Osteoblast (primary cell): Measurements from ENCODE around the gene GDA. TPM values are rescaled to one million over a fixed set of nuclear protein-coding genes. Genes with fewer than 3 reads are reported as not detected.

Experiments used
- DNase-seq: peaks from one replicate; pipeline ENCODE4 v3.0.0; 2011; ENCODE audit warnings: low spot score, mixed read lengths; ENCODE audit not compliant: insufficient read length; ENCODE audit errors: missing footprints
- H2AFZ ChIP-seq: 2 replicates; pipeline ENCODE4 v1.6.0; 2011; ENCODE audit warnings: mild to moderate bottlenecking, low read length
- H3K27ac ChIP-seq: 2 replicates; pipeline ENCODE4 v1.5.1; 2011; ENCODE audit warnings: mild to moderate bottlenecking, low read depth, low read length, moderate library complexity
- H3K27me3 ChIP-seq: 2 replicates; pipeline ENCODE4 v1.6.0; 2012; ENCODE audit warnings: mild to moderate bottlenecking, control low read depth, inconsistent platforms, low read length, moderate library complexity; ENCODE audit not compliant: insufficient read depth
- H3K36me3 ChIP-seq: 2 replicates; pipeline ENCODE4 v1.5.1; 2011; ENCODE audit warnings: mild to moderate bottlenecking, low read length, control low read depth, moderate library complexity; ENCODE audit not compliant: insufficient read depth
- H3K4me1 ChIP-seq: 2 replicates; pipeline ENCODE4 v1.5.1; 2011; ENCODE audit warnings: mild to moderate bottlenecking, low read length, control low read depth, moderate library complexity; ENCODE audit not compliant: insufficient read depth
- H3K4me2 ChIP-seq: 2 replicates; pipeline ENCODE4 v1.6.0; 2011; ENCODE audit warnings: mild to moderate bottlenecking, low read length; ENCODE audit not compliant: insufficient read depth
- H3K4me3 ChIP-seq: fragments of 200-600 bp; sonication (generic); 3 replicates; pipeline ENCODE4 v1.5.1; 2012; ENCODE audit warnings: mild to moderate bottlenecking, low read length, inconsistent platforms; ENCODE audit not compliant: insufficient read depth
- H3K79me2 ChIP-seq: 2 replicates; pipeline ENCODE4 v1.6.0; 2012; ENCODE audit warnings: mild to moderate bottlenecking, low read length, control low read depth, inconsistent platforms; ENCODE audit not compliant: insufficient read depth
- H3K9me3 ChIP-seq: 2 replicates; pipeline ENCODE4 v1.5.1; 2011; ENCODE audit warnings: low read depth, low read length, control low read depth
- H4K20me1 ChIP-seq: 2 replicates; pipeline ENCODE4 v1.6.0; 2012; ENCODE audit warnings: mild to moderate bottlenecking, low read length, control low read depth; ENCODE audit not compliant: insufficient read depth
- total RNA-seq: library from RNA; depleted of rRNA; stranded (reverse); fragments of >200 nt; gene quantifications from 2 replicates; pipeline ENCODE4 v1.2.3, GENCODE V29; 2012
- TF ChIP-seq, protein P1 (sequence below): IDR thresholded peaks from 2 replicates; pipeline ENCODE4 v1.5.1; 2011; ENCODE audit warnings: mild to moderate bottlenecking, low read depth, low read length, moderate library complexity; ENCODE audit errors: extremely low read depth

The GDA gene
- not detected in 2 replicates for total RNA-seq

DNA sequence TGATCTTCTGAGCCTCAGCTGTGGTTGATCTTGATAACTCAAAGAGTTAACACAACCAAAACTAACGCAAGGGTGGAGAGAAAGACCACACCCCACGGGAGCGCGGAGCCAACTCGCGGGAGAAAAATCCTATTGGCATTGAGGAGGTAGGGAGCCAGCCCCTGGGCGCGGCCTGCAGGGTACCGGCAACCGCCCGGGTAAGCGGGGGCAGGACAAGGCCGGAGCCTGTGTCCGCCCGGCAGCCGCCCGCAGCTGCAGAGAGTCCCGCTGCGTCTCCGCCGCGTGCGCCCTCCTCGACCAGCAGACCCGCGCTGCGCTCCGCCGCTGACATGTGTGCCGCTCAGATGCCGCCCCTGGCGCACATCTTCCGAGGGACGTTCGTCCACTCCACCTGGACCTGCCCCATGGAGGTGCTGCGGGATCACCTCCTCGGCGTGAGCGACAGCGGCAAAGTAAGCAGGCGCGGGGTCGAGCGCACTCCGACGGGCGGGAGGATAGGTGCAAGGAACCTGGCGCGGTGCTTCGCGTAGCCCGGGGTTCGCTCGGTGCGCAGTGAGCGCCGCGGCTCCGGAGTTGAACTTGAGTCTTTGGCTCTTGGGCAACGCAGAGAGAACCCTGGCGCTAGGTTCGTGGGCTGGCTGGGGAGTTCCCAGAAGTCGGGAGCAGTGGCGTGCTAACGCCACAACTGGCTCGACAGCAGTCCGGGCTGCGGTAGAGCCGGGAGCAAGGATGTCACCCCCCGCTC, at the start of gene GDA:
TSS of gene GDA (plus strand) at position 210 of the 745 bp plus-strand sequence. CDS start at position 330, 120 bp downstream.
- H3K27me3 ChIP-seq, result peaks cover 12% of the 10 kb centered on the region
- H3K4me3 ChIP-seq, result no peak within 1 kb of the TSS
- H3K4me1 ChIP-seq, result no peaks in the 10 kb centered on the region
- H3K79me2 ChIP-seq, result no peaks in the 10 kb centered on the region
- H3K27ac ChIP-seq, result no peak within 1 kb of the TSS
- H3K36me3 ChIP-seq, result no peaks in the 10 kb centered on the region
- TF ChIP-seq, protein P1, sequence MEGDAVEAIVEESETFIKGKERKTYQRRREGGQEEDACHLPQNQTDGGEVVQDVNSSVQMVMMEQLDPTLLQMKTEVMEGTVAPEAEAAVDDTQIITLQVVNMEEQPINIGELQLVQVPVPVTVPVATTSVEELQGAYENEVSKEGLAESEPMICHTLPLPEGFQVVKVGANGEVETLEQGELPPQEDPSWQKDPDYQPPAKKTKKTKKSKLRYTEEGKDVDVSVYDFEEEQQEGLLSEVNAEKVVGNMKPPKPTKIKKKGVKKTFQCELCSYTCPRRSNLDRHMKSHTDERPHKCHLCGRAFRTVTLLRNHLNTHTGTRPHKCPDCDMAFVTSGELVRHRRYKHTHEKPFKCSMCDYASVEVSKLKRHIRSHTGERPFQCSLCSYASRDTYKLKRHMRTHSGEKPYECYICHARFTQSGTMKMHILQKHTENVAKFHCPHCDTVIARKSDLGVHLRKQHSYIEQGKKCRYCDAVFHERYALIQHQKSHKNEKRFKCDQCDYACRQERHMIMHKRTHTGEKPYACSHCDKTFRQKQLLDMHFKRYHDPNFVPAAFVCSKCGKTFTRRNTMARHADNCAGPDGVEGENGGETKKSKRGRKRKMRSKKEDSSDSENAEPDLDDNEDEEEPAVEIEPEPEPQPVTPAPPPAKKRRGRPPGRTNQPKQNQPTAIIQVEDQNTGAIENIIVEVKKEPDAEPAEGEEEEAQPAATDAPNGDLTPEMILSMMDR, result no peak
- H3K9me3 ChIP-seq, result no peaks in the 10 kb centered on the region
- H2AFZ ChIP-seq, result no peak within 1 kb of the TSS
- no peak within 1 kb of the TSS for H3K4me2 ChIP-seq
- DNase-seq, result no peak
- H4K20me1 ChIP-seq, result no peaks in the 10 kb centered on the region

DNA sequence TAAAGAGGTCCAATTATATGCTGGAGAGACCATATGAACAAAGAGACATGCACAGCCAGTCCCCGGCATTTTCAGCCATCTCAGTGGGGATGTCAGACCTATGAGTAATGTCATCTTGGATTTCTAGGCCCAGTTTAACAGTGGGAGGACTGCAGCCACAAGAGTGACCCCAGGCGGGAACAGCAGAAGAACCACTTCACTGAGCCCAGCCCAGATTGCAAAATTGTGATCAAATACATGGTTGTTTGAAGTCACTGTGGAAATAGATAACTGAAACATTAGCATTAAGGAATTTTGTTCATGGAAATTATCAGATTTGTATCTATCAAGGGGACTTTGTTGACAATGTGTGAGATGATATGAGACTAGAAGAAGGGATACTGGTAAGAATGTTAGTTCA, 46.7 kb upstream of the GDA start:
- Histone ChIP-seq H3K4me1 (no peaks in the 10 kb centered on the region), H3K9me3 (no peaks in the 10 kb centered on the region), H3K79me2 (no peaks in the 10 kb centered on the region), H3K27me3 (no peaks in the 10 kb centered on the region), H3K36me3 (no peaks in the 10 kb centered on the region), H4K20me1 (no peaks in the 10 kb centered on the region), H3K27ac (no peak overlapping the region), H3K4me3 (no peak overlapping the region), H2AFZ (no peak overlapping the region), H3K4me2 (no peak overlapping the region)
- TF ChIP-seq, protein P1, result no peak
- no peak for DNase-seq

DNA sequence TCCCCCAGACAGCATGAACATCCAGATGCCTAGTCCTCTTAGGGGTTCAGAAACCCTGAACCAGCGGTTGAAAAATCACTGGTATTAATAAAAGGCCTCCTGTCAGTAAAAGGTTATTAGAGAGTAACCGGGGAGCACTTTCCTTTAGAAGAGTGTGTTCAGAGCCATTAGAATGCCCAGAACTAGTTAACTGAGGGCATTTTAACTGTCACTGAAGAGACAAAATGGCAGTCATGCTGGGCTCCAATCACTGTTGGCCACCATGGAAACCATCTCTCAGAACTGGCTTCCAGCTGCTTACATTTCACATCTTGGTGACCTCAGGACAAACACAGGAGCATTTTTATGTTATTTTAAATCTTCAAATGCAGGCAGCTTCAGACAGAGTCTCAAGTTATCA, 36.2 kb upstream of the GDA start:
- no peak for DNase-seq
- H3K4me3 ChIP-seq, result no peak overlapping the region
- H3K36me3 ChIP-seq, result no peaks in the 10 kb centered on the region
- H3K79me2 ChIP-seq, result no peaks in the 10 kb centered on the region
- H3K4me2 ChIP-seq, result no peak overlapping the region
- H3K27ac ChIP-seq, result no peak overlapping the region
- H3K4me1 ChIP-seq, result no peaks in the 10 kb centered on the region
- H2AFZ ChIP-seq, result no peak overlapping the region
- H3K27me3 ChIP-seq, result no peaks in the 10 kb centered on the region
- TF ChIP-seq, protein P1, result no peak
- H3K9me3 ChIP-seq, result no peaks in the 10 kb centered on the region
- no peaks in the 10 kb centered on the region for H4K20me1 ChIP-seq

DNA sequence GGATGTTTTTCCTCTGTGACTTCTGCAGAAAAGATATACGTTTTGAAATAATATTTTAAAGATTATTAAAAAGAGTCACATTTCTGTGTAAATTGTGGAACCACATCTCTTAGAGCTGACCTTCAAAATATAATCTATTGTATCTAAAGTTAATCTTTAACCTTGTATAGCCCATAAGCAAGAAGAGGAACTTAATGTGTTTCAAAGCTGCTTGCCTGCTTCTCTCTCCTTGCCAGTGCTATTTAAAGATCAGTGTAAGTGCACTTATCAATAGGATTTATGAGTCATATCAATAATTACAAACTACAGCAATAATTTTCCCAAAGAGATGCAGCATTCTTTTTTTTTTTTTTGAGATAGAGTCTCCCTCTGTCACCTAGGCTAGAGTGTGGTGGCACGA, 29.4 kb upstream of the GDA start:
- TF ChIP-seq, protein P1, result no peak

More for the DNA sequence above, 29.4 kb upstream of the GDA start:
- Histone ChIP-seq H3K27me3 (no peaks in the 10 kb centered on the region), H3K4me3 (no peak overlapping the region), H3K9me3 (no peaks in the 10 kb centered on the region), H3K4me1 (no peaks in the 10 kb centered on the region), H4K20me1 (no peaks in the 10 kb centered on the region), H3K36me3 (no peaks in the 10 kb centered on the region), H2AFZ (no peak overlapping the region), H3K79me2 (no peaks in the 10 kb centered on the region), H3K27ac (no peak overlapping the region), H3K4me2 (no peak overlapping the region)
- DNase-seq, result no peak
